WTC11 (cell line): ENCODE data around the gene SDCCAG8. TPM values are rescaled to one million over a fixed set of nuclear protein-coding genes. Genes with fewer than 3 reads are reported as not detected.

Source experiments
- ATAC-seq: fragments of 200-7000 bp; cut with Tn5 transposase; 2 replicates; pipeline ENCODE4 v1.10.0; 2021; ENCODE audit warnings: mild to moderate bottlenecking, moderate library complexity
- CTCF ChIA-PET: fragments of 300-600 bp; sonication (Branson Sonifier 250); formaldehyde crosslinking; loops from one replicate; lab custom pipeline; 2021; ENCODE audit warnings: antibody characterized with exemption; lab: Charles Lee
- POLR2A ChIA-PET: fragments of 350-600 bp; sonication (Branson Sonifier 250); formaldehyde crosslinking; loops from one replicate; lab custom pipeline; 2021; ENCODE audit warnings: antibody characterized with exemption; lab: Charles Lee
- DNase-seq: peaks from one replicate; pipeline ENCODE4 v3.0.0; 2021; ENCODE audit warnings: low spot score
- H3K27ac Mint-ChIP-seq: 2 replicates; pipeline ENCODE4 v1.8.0; 2021; ENCODE audit warnings: mixed read lengths
- H3K27me3 Mint-ChIP-seq: 2 replicates; pipeline ENCODE4 v1.8.0; 2021; ENCODE audit warnings: low read depth, mild to moderate bottlenecking, moderate library complexity, mixed read lengths
- H3K36me3 Mint-ChIP-seq: 2 replicates; pipeline ENCODE4 v1.8.0; 2021; ENCODE audit warnings: mixed read lengths
- H3K4me1 Mint-ChIP-seq: 2 replicates; pipeline ENCODE4 v1.8.0; 2022; ENCODE audit warnings: mixed read lengths
- H3K4me3 Mint-ChIP-seq: 2 replicates; pipeline ENCODE4 v1.8.0; 2021; ENCODE audit warnings: mild to moderate bottlenecking, moderate library complexity, mixed read lengths
- H3K9me3 Mint-ChIP-seq: 2 replicates; pipeline ENCODE4 v1.8.0; 2021; ENCODE audit warnings: mixed read lengths
- AR ChIP-seq: fragments of 250-450 bp; sonication (Bioruptor Pico); IDR thresholded peaks from 2 replicates; pipeline ENCODE4 v1.9.0; 2021; ENCODE audit warnings: mild to moderate bottlenecking
- ATF3 ChIP-seq: sonication (generic); formaldehyde crosslinking; conservative IDR thresholded peaks from 2 replicates; pipeline ENCODE4 v1.8.1; 2022; ENCODE audit warnings: mild to moderate bottlenecking, missing genetic modification reagents
- IRF1 ChIP-seq: sonication (generic); formaldehyde crosslinking; IDR thresholded peaks from 2 replicates; pipeline ENCODE4 v1.8.0; 2023; ENCODE audit warnings: missing genetic modification reagents
- NFE2L1 ChIP-seq: sonication (generic); formaldehyde crosslinking; IDR thresholded peaks from 2 replicates; pipeline ENCODE4 v1.8.1; 2023; ENCODE audit warnings: missing genetic modification reagents
- NFYB ChIP-seq: sonication (generic); formaldehyde crosslinking; conservative IDR thresholded peaks from 2 replicates; pipeline ENCODE4 v1.8.0; 2022; ENCODE audit warnings: low read depth, missing genetic modification reagents
- NR2C2 ChIP-seq: sonication (generic); formaldehyde crosslinking; IDR thresholded peaks from 2 replicates; pipeline ENCODE4 v1.8.0; 2022; ENCODE audit warnings: mild to moderate bottlenecking, missing genetic modification reagents
- PRDM15 ChIP-seq: sonication (generic); formaldehyde crosslinking; IDR thresholded peaks from 2 replicates; pipeline ENCODE4 v1.8.0; 2022; ENCODE audit warnings: missing genetic modification reagents
- PREB ChIP-seq: sonication (generic); formaldehyde crosslinking; IDR thresholded peaks from 2 replicates; pipeline ENCODE4 v1.8.1; 2022; ENCODE audit warnings: mild to moderate bottlenecking, missing genetic modification reagents, moderate library complexity, borderline replicate concordance
- ZBTB21 ChIP-seq: sonication (generic); formaldehyde crosslinking; IDR thresholded peaks from 2 replicates; pipeline ENCODE4 v1.8.1; 2023; ENCODE audit warnings: mild to moderate bottlenecking, missing genetic modification reagents, borderline replicate concordance
- ZMAT4 ChIP-seq: fragments of 250-450 bp; sonication (Bioruptor Pico); IDR thresholded peaks from 2 replicates; pipeline ENCODE4 v1.9.0; 2021; ENCODE audit warnings: mild to moderate bottlenecking
- ZNF121 ChIP-seq: sonication (generic); formaldehyde crosslinking; IDR thresholded peaks from 2 replicates; pipeline ENCODE4 v1.8.0; 2023; ENCODE audit warnings: missing genetic modification reagents
- ZNF416 ChIP-seq: fragments of 250-450 bp; sonication (Bioruptor Pico); IDR thresholded peaks from 2 replicates; pipeline ENCODE4 v1.9.0; 2021; ENCODE audit warnings: mild to moderate bottlenecking, inconsistent platforms
- ZNF671 ChIP-seq: fragments of 250-450 bp; sonication (Bioruptor Pico); IDR thresholded peaks from 2 replicates; pipeline ENCODE4 v1.8.0; 2021; ENCODE audit warnings: mild to moderate bottlenecking
- total RNA-seq: library from RNA; stranded (reverse); gene quantifications from 3 replicates; pipeline ENCODE4 v1.2.3, GENCODE V29; 2021
- TF ChIP-seq, protein P1 (sequence below): fragments of 250-450 bp; sonication (Bioruptor Pico); IDR thresholded peaks from 2 replicates; pipeline ENCODE4 v2.1.2; 2022; ENCODE audit warnings: mild to moderate bottlenecking, moderate library complexity
- TF ChIP-seq, protein P2 (sequence below): sonication (generic); formaldehyde crosslinking; IDR thresholded peaks from 2 replicates; pipeline ENCODE4 v1.8.0; 2022; ENCODE audit warnings: mild to moderate bottlenecking, missing genetic modification reagents

The SDCCAG8 gene
- total RNA-seq, 1 experiment from 2014 or later, result 44.3 TPM

DNA sequence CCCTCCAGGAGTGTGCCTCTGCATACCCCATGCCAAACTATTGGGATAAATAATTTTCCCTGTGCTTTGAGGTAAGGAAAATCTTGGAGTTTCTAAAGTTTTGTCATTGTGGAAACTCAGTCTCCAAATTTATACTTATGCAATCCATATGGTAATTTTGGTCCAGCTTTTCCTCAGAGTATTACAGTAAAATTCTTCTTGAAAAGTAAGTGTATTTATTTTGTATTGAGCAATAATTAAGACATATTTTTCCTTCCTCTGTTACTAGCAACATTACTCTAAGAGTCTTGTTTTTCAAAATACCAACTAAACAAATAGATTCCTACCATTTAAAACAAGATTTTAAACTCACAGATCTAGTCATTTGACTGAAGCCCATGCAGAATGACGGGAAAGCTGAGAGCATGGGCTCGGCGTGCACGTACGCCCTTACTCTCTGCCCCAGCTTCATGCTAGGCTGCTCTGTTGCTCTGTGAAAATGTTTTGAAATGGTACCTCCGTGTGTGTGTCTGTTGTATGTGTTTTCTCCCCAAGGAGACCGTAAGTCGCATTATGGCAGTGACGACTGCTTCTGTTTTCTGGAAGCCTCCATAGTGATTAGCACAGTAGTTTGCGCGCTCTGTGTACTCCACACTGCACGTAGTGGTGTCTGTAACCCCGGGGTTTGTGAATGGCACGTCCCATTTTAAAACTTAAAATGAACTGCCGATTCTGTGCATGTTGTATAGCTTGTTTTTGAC, 165.3 kb downstream of the SDCCAG8 start (continued):
- no peak for TF ChIP-seq IRF1

- CTCF ChIA-PET, result interaction anchor here (0.6 to 0.9 kb wide), 3 partner anchors 12 to 1618 kb away, joined by 3 to 4 read pairs (median 3); no protein-coding TSS in a partner anchor
- Mint-ChIP-seq H3K27ac (no peak overlapping the region), H3K36me3 (no peaks in the 10 kb centered on the region)
These were observed 165.9 kb downstream of the SDCCAG8 start for GRCh38 chr1:243421784-243422183.

GRCh38 chr1:243422362-243422761, 166.5 kb downstream of the SDCCAG8 start:
- ATAC-seq, result no peak
- no peaks in the 10 kb centered on the region for H3K9me3 Mint-ChIP-seq
- CTCF ChIA-PET, result interaction anchor here (0.6 kb wide), 2 partner anchors 14 to 1617 kb away, joined by 3 to 4 read pairs; no protein-coding TSS in a partner anchor
- no peaks in the 10 kb centered on the region for H3K27me3 Mint-ChIP-seq
- peaks cover 25% of the 10 kb centered on the region for H3K4me1 Mint-ChIP-seq
- no peaks in the 10 kb centered on the region for H3K36me3 Mint-ChIP-seq
- POLR2A ChIA-PET, result no interaction called here
- H3K27ac Mint-ChIP-seq, result no peak overlapping the region
- no peak overlapping the region for H3K4me3 Mint-ChIP-seq
- no peak for DNase-seq
- no peak for TF ChIP-seq NR2C2
- TF ChIP-seq NFYB, result no peak
- no peak for TF ChIP-seq ZMAT4
- no peak for TF ChIP-seq AR (CRISPR knock-in tag)
- no peak for TF ChIP-seq ZBTB21
- TF ChIP-seq, protein P1, sequence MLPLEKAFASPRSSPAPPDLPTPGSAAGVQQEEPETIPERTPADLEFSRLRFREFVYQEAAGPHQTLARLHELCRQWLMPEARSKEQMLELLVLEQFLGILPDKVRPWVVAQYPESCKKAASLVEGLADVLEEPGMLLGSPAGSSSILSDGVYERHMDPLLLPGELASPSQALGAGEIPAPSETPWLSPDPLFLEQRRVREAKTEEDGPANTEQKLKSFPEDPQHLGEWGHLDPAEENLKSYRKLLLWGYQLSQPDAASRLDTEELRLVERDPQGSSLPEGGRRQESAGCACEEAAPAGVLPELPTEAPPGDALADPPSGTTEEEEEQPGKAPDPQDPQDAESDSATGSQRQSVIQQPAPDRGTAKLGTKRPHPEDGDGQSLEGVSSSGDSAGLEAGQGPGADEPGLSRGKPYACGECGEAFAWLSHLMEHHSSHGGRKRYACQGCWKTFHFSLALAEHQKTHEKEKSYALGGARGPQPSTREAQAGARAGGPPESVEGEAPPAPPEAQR, result no peak

More at GRCh38 chr1:243421784-243422183, 165.9 kb downstream of the SDCCAG8 start:
- TF ChIP-seq NFE2L1, result 0 out of 2 replicates have a peak, but pooled peaks have one; percentile 30
- no peak for TF ChIP-seq ZNF671
- no peak for TF ChIP-seq ATF3 (CRISPR knock-in tag)
- TF ChIP-seq, protein P2, sequence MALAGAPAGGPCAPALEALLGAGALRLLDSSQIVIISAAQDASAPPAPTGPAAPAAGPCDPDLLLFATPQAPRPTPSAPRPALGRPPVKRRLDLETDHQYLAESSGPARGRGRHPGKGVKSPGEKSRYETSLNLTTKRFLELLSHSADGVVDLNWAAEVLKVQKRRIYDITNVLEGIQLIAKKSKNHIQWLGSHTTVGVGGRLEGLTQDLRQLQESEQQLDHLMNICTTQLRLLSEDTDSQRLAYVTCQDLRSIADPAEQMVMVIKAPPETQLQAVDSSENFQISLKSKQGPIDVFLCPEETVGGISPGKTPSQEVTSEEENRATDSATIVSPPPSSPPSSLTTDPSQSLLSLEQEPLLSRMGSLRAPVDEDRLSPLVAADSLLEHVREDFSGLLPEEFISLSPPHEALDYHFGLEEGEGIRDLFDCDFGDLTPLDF, result no peak
- TF ChIP-seq ZNF121, result no peak
- TF ChIP-seq ZNF416 (CRISPR knock-in tag), result no peak
- peak; percentile 93 for TF ChIP-seq PRDM15 (CRISPR knock-in tag)
- TF ChIP-seq PREB, result no peak
- DNase-seq, result no peak
- Mint-ChIP-seq H3K27me3 (no peaks in the 10 kb centered on the region), H3K4me3 (no peak overlapping the region), H3K4me1 (peaks cover 25% of the 10 kb centered on the region), H3K9me3 (no peaks in the 10 kb centered on the region)
- POLR2A ChIA-PET, result no interaction called here
- ATAC-seq, result peak; percentile 94
